Pancreas (tissue), 10 donors: ENCODE data around the gene PEAK3. TPM values are rescaled to one million over a fixed set of nuclear protein-coding genes. Genes with fewer than 3 reads are reported as not detected.

ENCODE experiments used
- ATAC-seq, 4 donors: fragments of 200-7000 bp; cut with Tn5 transposase; one replicate each; pipeline versions ENCODE4 v1.8.0 to v1.9.1; 2020; ENCODE audit warnings: mild to moderate bottlenecking in 4 of 4, moderate library complexity in 4 of 4
- DNase-seq, 6 donors: peaks; one replicate each; pipeline ENCODE4 v3.0.0-alpha.2; 2020
- FAIRE-seq: peaks from 2 replicates; lab custom pipeline; 2012; peaks lifted over from hg19 to GRCh38; lab: Jason Lieb, UNC
- H3K27ac ChIP-seq, 4 donors: fragments of 200-600 bp; sonication (generic); 1 replicate in 3 of 4; 2 replicates in 1 of 4; pipeline versions ENCODE4 v1.5.0 to v1.8.0; 2020
- H3K27me3 ChIP-seq, 4 donors: fragments of 200-600 bp; one replicate each; pipeline ENCODE4 v1.8.0; 2021
- H3K36me3 ChIP-seq, 3 donors: fragments of 200-600 bp; sonication (generic) in 1 of 3; one replicate each; pipeline versions ENCODE4 v1.5.0 to v1.8.0; 2020 to 2021
- H3K4me1 ChIP-seq, 3 donors: fragments of 200-600 bp; one replicate each; pipeline ENCODE4 v1.8.0; 2021
- H3K4me3 ChIP-seq, 4 donors: fragments of 200-600 bp; sonication (generic) in 2 of 4; one replicate each; pipeline versions ENCODE4 v1.5.0 to v1.8.0; 2020 to 2021
- H3K9me3 ChIP-seq, 4 donors: fragments of 200-600 bp; one replicate each; pipeline ENCODE4 v1.8.0; 2021
- CTCF ChIP-seq, 4 donors: fragments of 200-600 bp; sonication (generic) in 3 of 4; IDR thresholded peaks; one replicate each; pipeline versions ENCODE4 v1.5.0 to v1.8.0; 2021; ENCODE audit warnings: antibody characterized with exemption in 4 of 4
- WGBS, 2 donors: extraction: QIAGEN DNeasy Blood & Tissue Kit; methylation state at CpG; one replicate each; pipeline ENCODE4 v1.1.7; 2013; 5-methylcytosine and 5-hydroxymethylcytosine counted together
- intact Hi-C, 3 donors: fragments of 100-400 bp; cut with DNase I; formaldehyde crosslinking; loops; one replicate each; pipeline versions ENCODE4 v1.11.1 to v1.14.2; 2022
- polyA plus RNA-seq, 2 donors: library from polyadenylated mRNA; stranded (reverse); fragments of 200-250 nt; gene quantifications; one replicate each; pipeline ENCODE4 v1.2.3, GENCODE V29; 2013
- total RNA-seq, 6 donors: library from RNA; stranded (reverse); fragmentation: NEBNext Ultra II Directional in 4 of 6; extraction: Animal tissue kit (Norgen Biotek cat#: 25700) in 4 of 6; gene quantifications; one replicate each; pipeline versions ENCODE4 v1.2.1 to v1.2.4, GENCODE V29; 2021 to 2023
- donor health status: healthy with polysubstance abuse.
- donor health status: DM: no; HTN: no; CAD: no; lungs with moderate emphysema.
- donor health status: DM: no; HTN: no; CAD: no.
- donor health status: control.
- donor health status: control.
- donor health status: Bipolar disorder and iron deficiency.
- donor health status: DM: yes; HTN: yes; CAD: no.
- donor health status: DM: no; HTN: no; CAD: no.
- donor health status: DM: no; HTN: no; CAD: no.
- donor health status: DM: yes; HTN: yes; CAD: no.

PEAK3 gene
- total and polyA plus RNA-seq, 8 donors = 0.04 to 0.81 (median 0.16) TPM; not detected in 2

- no peak for FAIRE-seq
- peak in 2 of 6 donors; percentile 57 to 75 for DNase-seq
- ATAC-seq = no peak
- no peaks in the 10 kb centered on the region for H3K36me3 ChIP-seq
- intact Hi-C loops = no loop called here
- no peak overlapping the region for H3K4me3 ChIP-seq
- no peak overlapping the region for H3K27ac ChIP-seq
- 86 to 92% methylated on average over 15 to 16 of the region's 16 CpGs for WGBS, 2 donors
- no peaks in the 10 kb centered on the region for H3K9me3 ChIP-seq
- H3K27me3 ChIP-seq = peaks cover 0 to 6% (median 0%) of the 10 kb centered on the region in 4 donors
- TF ChIP-seq CTCF (IDR thresholded peaks at IDR 0.05) = no peak
- H3K4me1 ChIP-seq = no peaks in the 10 kb centered on the region
These were observed 26.7 kb downstream of the PEAK3 start for GRCh38 chr19:2255112-2255845.

GRCh38 chr19:2254064-2254872 lies 27.7 kb downstream of the PEAK3 start:
- peak in 1 of 4 donors; percentile 28 for ATAC-seq
- Histone ChIP-seq H3K27ac (no peak overlapping the region), H3K4me1 (no peaks in the 10 kb centered on the region), H3K27me3 (peaks cover 0 to 6% (median 0%) of the 10 kb centered on the region in 4 donors), H3K36me3 (no peaks in the 10 kb centered on the region), H3K9me3 (no peaks in the 10 kb centered on the region), H3K4me3 (no peak overlapping the region)
- FAIRE-seq = no peak
- no peak for TF ChIP-seq CTCF (IDR thresholded peaks at IDR 0.05)
- peak in 2 of 6 donors; percentile 60 to 64 for DNase-seq
- intact Hi-C loops = no loop called here
- WGBS, 2 donors = 73 to 75% methylated on average over 20 of the region's 20 CpGs

GRCh38 chr19:2253106-2254063 lies 28.6 kb downstream of the PEAK3 start:
- no peaks in the 10 kb centered on the region for H3K9me3 ChIP-seq
- no peak overlapping the region for H3K27ac ChIP-seq
- no peak for ATAC-seq
- no peaks in the 10 kb centered on the region for H3K36me3 ChIP-seq
- intact Hi-C loops = no loop called here
- H3K4me3 ChIP-seq = no peak overlapping the region
- DNase-seq = peak in 2 of 6 donors; percentile 58 to 69
- H3K27me3 ChIP-seq = peaks cover 0 to 6% (median 0%) of the 10 kb centered on the region in 4 donors
- 21 to 24% methylated on average over 54 to 77 of the region's 77 CpGs for WGBS, 2 donors
- FAIRE-seq = no peak
- TF ChIP-seq CTCF (IDR thresholded peaks at IDR 0.05) = no peak
- H3K4me1 ChIP-seq = no peaks in the 10 kb centered on the region

- no peak for TF ChIP-seq CTCF (IDR thresholded peaks at IDR 0.05)
- intact Hi-C loops = no loop called here
These were observed 29.2 kb downstream of the PEAK3 start for GRCh38 chr19:2252797-2253105.

More at GRCh38 chr19:2252797-2253105, 29.2 kb downstream of the PEAK3 start:
- FAIRE-seq = no peak
- Histone ChIP-seq H3K36me3 (peaks cover 0 to under 1% (median 0%) of the 10 kb centered on the region in 3 donors), H3K4me1 (no peaks in the 10 kb centered on the region), H3K27me3 (peaks cover 0 to 6% (median 0%) of the 10 kb centered on the region in 4 donors), H3K27ac (no peak overlapping the region), H3K9me3 (no peaks in the 10 kb centered on the region), H3K4me3 (no peak overlapping the region)
- DNase-seq = peak in 1 of 6 donors; percentile 79
- no peak for ATAC-seq
- 15 to 21% methylated on average over 15 to 18 of the region's 18 CpGs for WGBS, 2 donors
